Suprapubic skin (tissue), 4 donors: ENCODE measurements around the gene FIP1L1. TPM values are rescaled to one million over a fixed set of nuclear protein-coding genes. Genes with fewer than 3 reads are reported as not detected.

Experiments
- DNase-seq, 2 donors: peaks; one replicate each; pipeline ENCODE4 v3.0.0-alpha.2; 2019; ENCODE audit warnings: low spot score in 2 of 2
- H3K27ac ChIP-seq: fragments of 200-600 bp; sonication (generic); one replicate; pipeline ENCODE4 v1.5.1; 2019
- H3K27me3 ChIP-seq: fragments of 200-600 bp; sonication (generic); one replicate; pipeline ENCODE4 v1.5.1; 2019
- H3K36me3 ChIP-seq: fragments of 200-600 bp; sonication (generic); one replicate; pipeline ENCODE4 v1.5.1; 2019
- H3K4me1 ChIP-seq: fragments of 200-600 bp; sonication (generic); one replicate; pipeline ENCODE4 v1.5.1; 2019
- H3K4me3 ChIP-seq: fragments of 200-600 bp; sonication (generic); one replicate; pipeline ENCODE4 v1.5.1; 2019; ENCODE audit warnings: mild to moderate bottlenecking
- H3K9me3 ChIP-seq: fragments of 200-600 bp; sonication (generic); one replicate; pipeline ENCODE4 v1.5.1; 2019
- EP300 ChIP-seq: sonication (generic); formaldehyde crosslinking; IDR thresholded peaks from one replicate; pipeline ENCODE4 v1.6.1; 2017; ENCODE audit warnings: antibody characterized with exemption
- POLR2A ChIP-seq, 2 donors: fragments of 450-650 bp; IDR thresholded peaks; one replicate each; pipeline ENCODE4 v1.6.1; 2017; ENCODE audit warnings: antibody characterized with exemption in 2 of 2, mild to moderate bottlenecking in 2 of 2, moderate library complexity in 2 of 2
- POLR2AphosphoS5 ChIP-seq, 3 donors: sonication (generic); formaldehyde crosslinking; IDR thresholded peaks; one replicate each; pipeline ENCODE4 v1.6.1; 2017; ENCODE audit warnings: antibody characterized with exemption in 3 of 3
- WGBS: methylation state at CpG from one replicate; pipeline ENCODE4 v1.1.5; 2018; 5-methylcytosine and 5-hydroxymethylcytosine counted together
- total RNA-seq, 4 donors: library from RNA; depleted of rRNA; stranded (reverse); fragments of >200 nt; gene quantifications; one replicate each; pipeline ENCODE4 v1.1.0, GENCODE V29; 2016
- TF ChIP-seq, protein P1 (sequence below), 2 donors: fragments of 200-600 bp in 1 of 2; fragments of 450-650 bp in 1 of 2; sonication (generic) in 1 of 2; IDR thresholded peaks; one replicate each; pipeline ENCODE4 v1.5.1; 2016 to 2019; ENCODE audit warnings: antibody characterized with exemption in 2 of 2, mild to moderate bottlenecking in 1 of 2, moderate library complexity in 1 of 2

Gene FIP1L1
- total RNA-seq, 4 donors from 2014 or later = 33.8 to 57.5 (median 46.6) TPM

DNA sequence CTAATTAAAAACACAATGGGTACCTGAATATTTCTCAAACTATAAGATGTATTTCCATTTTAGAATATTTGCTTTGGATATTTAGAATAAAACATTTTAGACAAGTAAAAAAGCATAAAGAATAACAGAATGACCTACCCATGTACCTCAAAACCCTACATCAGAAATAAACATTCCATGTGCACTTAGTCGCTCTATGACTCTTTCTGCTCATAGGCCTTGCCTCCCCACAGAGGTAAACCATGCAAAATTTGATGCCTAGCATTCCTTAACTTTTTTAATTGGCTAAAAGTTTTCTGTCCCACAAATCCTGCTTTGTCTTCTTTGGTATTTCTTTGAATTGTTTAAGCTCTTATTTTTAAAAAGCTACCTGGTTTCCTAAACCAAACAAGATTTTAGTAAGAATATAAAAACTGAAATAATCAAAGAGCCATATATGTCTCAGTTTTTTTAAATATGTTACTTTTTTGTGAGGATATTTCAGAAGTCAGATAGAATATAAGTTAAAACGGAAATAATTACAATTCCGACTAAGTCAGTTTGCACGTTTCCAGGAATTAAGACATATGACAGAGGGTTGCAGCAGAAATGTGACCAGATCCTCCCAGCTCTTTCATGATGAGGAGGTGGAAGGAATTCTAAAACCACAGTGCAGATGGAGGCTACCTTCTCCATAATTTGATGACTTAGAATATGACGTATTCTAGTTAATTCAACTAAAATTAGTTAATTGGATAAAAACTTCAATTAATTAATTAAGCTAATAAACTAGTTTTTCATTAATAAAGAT is 102.5 kb downstream of the FIP1L1 start:
- no peak for DNase-seq
- WGBS = 84% methylated on average over 5 of the region's 5 CpGs

DNA sequence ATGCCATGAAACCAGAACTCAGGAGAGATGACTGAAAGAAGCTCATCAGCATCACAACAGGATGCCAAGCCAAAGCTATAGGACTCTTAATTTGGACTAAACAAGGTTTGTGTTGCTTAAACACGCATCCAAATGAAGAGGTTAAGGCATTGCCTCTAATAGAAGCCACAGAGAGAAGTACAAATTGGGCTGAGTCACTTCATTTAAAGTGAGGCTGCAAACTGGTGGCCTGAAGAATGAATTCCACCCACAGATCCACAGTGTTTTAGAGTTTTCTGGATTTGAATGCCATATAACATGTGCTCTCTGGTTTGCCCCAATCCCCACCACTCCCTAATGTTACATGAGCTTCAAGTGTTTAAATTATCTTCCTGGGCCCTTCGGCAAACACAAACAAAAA is 103.5 kb downstream of the FIP1L1 start:
- 83% methylated on average over 2 of the region's 2 CpGs for WGBS
- TF ChIP-seq POLR2AphosphoS5 (IDR thresholded peaks at IDR 0.05) = no peak
- no peak for TF ChIP-seq EP300
- DNase-seq = no peak

More for the DNA sequence above, 102.5 kb downstream of the FIP1L1 start:
- peaks cover 9% of the 10 kb centered on the region for H3K4me1 ChIP-seq
- no peaks in the 10 kb centered on the region for H3K27me3 ChIP-seq
- no peak overlapping the region for H3K4me3 ChIP-seq
- TF ChIP-seq POLR2A (IDR thresholded peaks at IDR 0.05) (no peak), POLR2AphosphoS5 (IDR thresholded peaks at IDR 0.05) (no peak), EP300 (no peak)
- TF ChIP-seq, protein P1, sequence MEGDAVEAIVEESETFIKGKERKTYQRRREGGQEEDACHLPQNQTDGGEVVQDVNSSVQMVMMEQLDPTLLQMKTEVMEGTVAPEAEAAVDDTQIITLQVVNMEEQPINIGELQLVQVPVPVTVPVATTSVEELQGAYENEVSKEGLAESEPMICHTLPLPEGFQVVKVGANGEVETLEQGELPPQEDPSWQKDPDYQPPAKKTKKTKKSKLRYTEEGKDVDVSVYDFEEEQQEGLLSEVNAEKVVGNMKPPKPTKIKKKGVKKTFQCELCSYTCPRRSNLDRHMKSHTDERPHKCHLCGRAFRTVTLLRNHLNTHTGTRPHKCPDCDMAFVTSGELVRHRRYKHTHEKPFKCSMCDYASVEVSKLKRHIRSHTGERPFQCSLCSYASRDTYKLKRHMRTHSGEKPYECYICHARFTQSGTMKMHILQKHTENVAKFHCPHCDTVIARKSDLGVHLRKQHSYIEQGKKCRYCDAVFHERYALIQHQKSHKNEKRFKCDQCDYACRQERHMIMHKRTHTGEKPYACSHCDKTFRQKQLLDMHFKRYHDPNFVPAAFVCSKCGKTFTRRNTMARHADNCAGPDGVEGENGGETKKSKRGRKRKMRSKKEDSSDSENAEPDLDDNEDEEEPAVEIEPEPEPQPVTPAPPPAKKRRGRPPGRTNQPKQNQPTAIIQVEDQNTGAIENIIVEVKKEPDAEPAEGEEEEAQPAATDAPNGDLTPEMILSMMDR (IDR thresholded peaks at IDR 0.05) = no peak
- no peak overlapping the region for H3K27ac ChIP-seq
- no peaks in the 10 kb centered on the region for H3K9me3 ChIP-seq
- no peaks in the 10 kb centered on the region for H3K36me3 ChIP-seq

GRCh38 chr4:53481586-53481985 is 104.1 kb downstream of the FIP1L1 start:
- TF ChIP-seq POLR2AphosphoS5 (IDR thresholded peaks at IDR 0.05) = no peak
- TF ChIP-seq EP300 = no peak
- H3K36me3 ChIP-seq = no peaks in the 10 kb centered on the region
- WGBS = 82% methylated on average over 8 of the region's 8 CpGs
- DNase-seq = no peak
- no peaks in the 10 kb centered on the region for H3K27me3 ChIP-seq
- no peaks in the 10 kb centered on the region for H3K9me3 ChIP-seq
- no peak overlapping the region for H3K27ac ChIP-seq
- H3K4me3 ChIP-seq = no peak overlapping the region
- peaks cover 9% of the 10 kb centered on the region for H3K4me1 ChIP-seq

More for the DNA sequence above, 103.5 kb downstream of the FIP1L1 start:
- Histone ChIP-seq H3K36me3 (no peaks in the 10 kb centered on the region), H3K27ac (no peak overlapping the region), H3K9me3 (no peaks in the 10 kb centered on the region), H3K4me1 (peaks cover 9% of the 10 kb centered on the region), H3K27me3 (no peaks in the 10 kb centered on the region), H3K4me3 (no peak overlapping the region)

DNA sequence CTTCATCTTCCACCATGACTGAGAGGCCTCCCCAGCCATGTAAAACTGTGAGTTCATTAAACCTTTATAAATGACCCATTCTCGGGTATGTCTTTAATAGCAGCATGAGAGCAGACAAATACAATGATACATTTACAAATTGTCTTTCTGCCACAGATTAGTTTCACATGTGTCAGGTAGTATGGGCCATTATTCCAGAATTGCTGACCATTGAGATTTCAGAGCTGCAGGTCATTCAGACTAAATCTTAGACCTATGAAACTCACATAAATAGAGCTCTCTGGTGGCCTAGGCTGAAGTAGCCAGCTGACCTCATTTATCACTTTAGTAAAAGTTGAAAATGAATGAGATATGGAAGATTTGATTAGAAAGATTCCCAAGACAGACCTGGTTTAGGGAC is 105.8 kb downstream of the FIP1L1 start:
- no peak for TF ChIP-seq POLR2A (IDR thresholded peaks at IDR 0.05)
- no peak for TF ChIP-seq EP300
- TF ChIP-seq, protein P1 (IDR thresholded peaks at IDR 0.05) = no peak
- TF ChIP-seq POLR2AphosphoS5 (IDR thresholded peaks at IDR 0.05) = no peak
- no peak for DNase-seq
- no peaks in the 10 kb centered on the region for H3K27me3 ChIP-seq
- H3K9me3 ChIP-seq = no peaks in the 10 kb centered on the region
- 88% methylated on average over 1 of the region's 1 CpG for WGBS
- no peaks in the 10 kb centered on the region for H3K4me1 ChIP-seq
- H3K36me3 ChIP-seq = no peaks in the 10 kb centered on the region
- H3K4me3 ChIP-seq = no peak overlapping the region
- no peak overlapping the region for H3K27ac ChIP-seq

GRCh38 chr4:53484911-53485657 is 107.6 kb downstream of the FIP1L1 start:
- WGBS = 53% methylated on average over 5 of the region's 5 CpGs
- no peak overlapping the region for H3K4me3 ChIP-seq
- H3K36me3 ChIP-seq = no peaks in the 10 kb centered on the region
- H3K4me1 ChIP-seq = no peaks in the 10 kb centered on the region
- no peak for DNase-seq
- H3K27me3 ChIP-seq = no peaks in the 10 kb centered on the region
- no peak overlapping the region for H3K27ac ChIP-seq
- H3K9me3 ChIP-seq = no peaks in the 10 kb centered on the region
- no peak for TF ChIP-seq POLR2AphosphoS5 (IDR thresholded peaks at IDR 0.05)
- TF ChIP-seq POLR2A (IDR thresholded peaks at IDR 0.05) = no peak

DNA sequence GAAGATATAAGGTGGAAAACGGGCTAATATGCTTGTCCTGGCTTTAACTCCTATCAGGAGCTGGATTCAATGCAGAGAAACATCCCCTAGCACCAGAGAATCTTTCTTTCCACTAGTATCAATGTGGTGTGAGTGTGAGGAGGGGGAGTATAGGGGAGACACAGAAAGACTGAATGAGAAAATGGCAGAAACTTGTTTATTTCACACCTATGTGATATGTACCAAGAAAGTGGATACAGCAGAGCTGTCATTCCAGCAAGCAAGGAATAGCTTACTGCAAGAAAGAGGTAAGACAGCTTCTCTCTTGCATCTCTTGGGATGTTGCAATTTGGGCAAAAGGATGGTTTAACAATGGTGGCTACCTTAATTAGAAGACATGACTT is 108.2 kb downstream of the FIP1L1 start:
- Histone ChIP-seq H3K27ac (no peak overlapping the region), H3K9me3 (no peaks in the 10 kb centered on the region), H3K4me1 (peaks cover 4% of the 10 kb centered on the region), H3K4me3 (no peak overlapping the region), H3K27me3 (no peaks in the 10 kb centered on the region), H3K36me3 (no peaks in the 10 kb centered on the region)
- 33% methylated on average over 1 of the region's 1 CpG for WGBS
- DNase-seq = no peak
- TF ChIP-seq, protein P1 (IDR thresholded peaks at IDR 0.05) = no peak
- TF ChIP-seq EP300 = no peak
- no peak for TF ChIP-seq POLR2AphosphoS5 (IDR thresholded peaks at IDR 0.05)
- TF ChIP-seq POLR2A (IDR thresholded peaks at IDR 0.05) = no peak
